IMR-90 (cell line): ENCODE data around the gene AGO3.

ENCODE experiments used
- BHLHE40 ChIP-seq: fragments of 150-350 bp; IDR thresholded peaks from 2 replicates; pipeline ENCODE4 v1.6.1; 2016; ENCODE audit warnings: mild to moderate bottlenecking, low read depth, low read length
- CEBPB ChIP-seq: IDR thresholded peaks from 2 replicates; pipeline ENCODE4 v1.6.1; 2012; ENCODE audit warnings: low read depth, low read length, improper control_type of control experiment
- CTCF ChIP-seq: conservative IDR thresholded peaks from 2 replicates; pipeline ENCODE4 v1.5.1; 2012; ENCODE audit warnings: mild to moderate bottlenecking, low read depth, low read length, improper control_type of control experiment
- FOS ChIP-seq: fragments of 150-350 bp; IDR thresholded peaks from 2 replicates; pipeline ENCODE4 v1.6.1; 2016; ENCODE audit warnings: low read depth, low read length
- MAFK ChIP-seq: IDR thresholded peaks from 2 replicates; pipeline ENCODE4 v1.6.1; 2012; ENCODE audit warnings: low read depth, low read length, improper control_type of control experiment
- MAZ ChIP-seq: IDR thresholded peaks from 2 replicates; pipeline ENCODE4 v1.6.1; 2012; ENCODE audit warnings: low read depth, mild to moderate bottlenecking, low read length, improper control_type of control experiment, moderate library complexity, borderline replicate concordance
- POLR2A ChIP-seq: IDR thresholded peaks from 2 replicates; pipeline ENCODE4 v1.6.1; 2012; ENCODE audit warnings: mild to moderate bottlenecking, low read depth, low read length
- RCOR1 ChIP-seq: IDR thresholded peaks from 2 replicates; pipeline ENCODE4 v1.6.1; 2012; ENCODE audit warnings: mild to moderate bottlenecking, low read length, improper control_type of control experiment; ENCODE audit not compliant: insufficient replicate concordance
- RFX5 ChIP-seq: IDR thresholded peaks from 2 replicates; pipeline ENCODE4 v1.8.0; 2012; ENCODE audit warnings: low read depth, mild to moderate bottlenecking, low read length, moderate library complexity
- SMC3 ChIP-seq: fragments of 150-350 bp; IDR thresholded peaks from 2 replicates; pipeline ENCODE4 v1.6.1; 2016; ENCODE audit warnings: low read depth, mild to moderate bottlenecking, antibody characterized with exemption, low read length, moderate library complexity
- TF ChIP-seq, protein P1 (sequence below): fragments of 150-350 bp; IDR thresholded peaks from 2 replicates; pipeline ENCODE4 v1.6.1; 2016; ENCODE audit warnings: low read depth, mild to moderate bottlenecking, low read length, moderate library complexity, borderline replicate concordance

DNA sequence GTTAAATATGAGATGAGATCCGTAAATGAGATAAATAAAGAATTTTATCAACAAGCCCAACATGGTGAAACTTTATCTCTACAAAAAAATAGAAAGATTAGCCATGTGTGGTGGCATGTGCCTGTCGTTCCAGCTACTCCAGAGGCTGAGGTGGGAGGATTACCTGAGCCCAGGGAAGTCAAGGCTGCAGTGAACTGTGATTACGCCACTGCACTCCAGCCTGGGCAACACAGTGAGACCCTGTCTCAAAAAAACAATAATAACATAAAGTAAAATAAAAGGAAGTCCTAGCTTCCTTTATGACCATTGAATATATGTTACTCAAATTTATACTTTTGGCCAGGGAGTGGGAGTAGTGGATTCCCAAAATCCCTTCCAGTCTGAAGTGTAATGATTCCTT, 104.2 kb downstream of the AGO3 start:
- TF ChIP-seq CTCF (no peak), CEBPB (no peak), POLR2A (no peak), RCOR1 (no peak), SMC3 (no peak), MAFK (no peak), BHLHE40 (no peak), FOS (no peak), RFX5 (no peak), MAZ (no peak)
- TF ChIP-seq, protein P1, sequence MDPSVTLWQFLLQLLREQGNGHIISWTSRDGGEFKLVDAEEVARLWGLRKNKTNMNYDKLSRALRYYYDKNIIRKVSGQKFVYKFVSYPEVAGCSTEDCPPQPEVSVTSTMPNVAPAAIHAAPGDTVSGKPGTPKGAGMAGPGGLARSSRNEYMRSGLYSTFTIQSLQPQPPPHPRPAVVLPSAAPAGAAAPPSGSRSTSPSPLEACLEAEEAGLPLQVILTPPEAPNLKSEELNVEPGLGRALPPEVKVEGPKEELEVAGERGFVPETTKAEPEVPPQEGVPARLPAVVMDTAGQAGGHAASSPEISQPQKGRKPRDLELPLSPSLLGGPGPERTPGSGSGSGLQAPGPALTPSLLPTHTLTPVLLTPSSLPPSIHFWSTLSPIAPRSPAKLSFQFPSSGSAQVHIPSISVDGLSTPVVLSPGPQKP, result no peak
